NCI-H2171 treated with DMSO at 0.1 percent for 48 hours (cell line): ENCODE measurements around the gene WLS.
"Not testable (repeated sequence)": the region's sequence is repeated elsewhere in the genome, so short reads cannot be mapped to it uniquely, and the experiment has no call there.

Source experiments
- DNase-seq: peaks from one replicate; lab custom pipeline; 2025; lab: John Stamatoyannopoulos, UW

The WLS gene

DNA sequence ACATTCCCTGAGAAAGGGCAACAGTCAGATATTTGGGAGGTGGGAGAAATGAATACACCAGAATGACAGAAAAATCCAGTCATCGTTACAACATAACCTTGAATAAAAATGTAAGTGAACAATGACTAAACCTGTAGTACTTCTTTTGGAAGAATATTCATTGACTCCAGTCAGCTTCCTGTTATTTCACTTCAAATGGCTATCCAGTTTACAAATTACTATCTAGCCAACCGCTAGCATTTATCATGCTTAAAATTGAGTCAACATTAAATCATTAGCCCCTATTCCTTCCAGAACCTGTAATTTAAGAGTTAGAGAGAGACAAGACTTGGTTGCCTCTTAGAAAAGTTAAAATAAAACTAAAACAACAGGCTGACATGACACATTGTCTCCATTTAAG is 33.6 kb downstream of the WLS start:
- DNase-seq: no peak

DNA sequence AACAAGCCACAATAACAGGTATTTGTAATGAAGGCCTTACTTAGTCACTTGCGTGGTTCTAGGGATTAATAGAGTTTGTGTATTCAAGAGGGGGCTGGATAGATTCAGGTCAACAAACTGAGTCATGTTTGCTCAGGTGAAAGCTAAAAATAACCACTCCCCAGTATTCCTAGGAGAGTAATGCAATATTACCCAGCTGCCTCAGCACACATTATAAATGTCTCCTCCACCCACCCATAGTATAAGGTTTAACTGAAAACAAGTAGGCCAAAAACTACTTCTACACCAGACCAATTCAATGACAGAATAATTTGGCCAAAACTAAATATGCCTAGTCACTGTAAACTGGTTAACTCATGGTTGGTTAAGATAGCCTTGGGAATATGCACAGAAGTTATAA is 34.4 kb downstream of the WLS start:
- peak; percentile 49 for DNase-seq

DNA sequence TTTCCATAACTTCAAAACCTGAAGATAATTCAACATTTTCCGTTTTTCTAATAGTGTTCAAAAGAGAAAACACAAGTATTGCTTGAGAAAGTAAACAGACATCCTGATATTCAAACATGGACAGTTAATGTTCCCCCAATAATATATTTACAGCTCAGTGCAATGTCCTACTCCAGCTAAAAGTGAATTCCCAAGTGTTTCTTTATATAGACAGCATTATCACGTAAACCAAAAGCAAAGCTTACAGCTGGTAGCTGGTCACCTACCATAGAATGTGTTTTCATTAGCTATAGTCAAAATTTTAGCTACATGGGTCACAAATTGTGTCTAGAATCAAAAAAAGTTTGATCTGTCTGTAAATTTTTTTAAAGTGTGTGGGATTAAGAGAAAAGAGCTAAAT is 34.9 kb downstream of the WLS start:
- no peak for DNase-seq

DNA sequence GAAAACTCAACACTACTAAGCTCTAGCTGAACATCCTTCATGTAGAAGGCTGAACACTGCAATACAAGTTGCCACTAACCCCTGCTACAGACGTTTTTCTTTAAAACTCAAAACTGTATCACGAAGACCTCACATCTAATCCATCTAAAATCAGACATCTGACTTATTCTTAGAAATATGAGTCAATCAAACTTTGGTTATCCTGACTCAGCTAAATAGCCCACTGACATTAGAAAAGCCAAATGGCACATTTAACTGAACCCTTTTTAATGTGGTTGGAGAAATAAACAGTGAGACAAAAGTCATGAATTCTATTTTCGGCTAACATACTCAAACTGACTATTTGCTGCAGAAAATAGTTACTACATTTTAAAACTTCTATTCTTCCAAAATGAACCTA is 35.6 kb downstream of the WLS start:
- no peak for DNase-seq

DNA sequence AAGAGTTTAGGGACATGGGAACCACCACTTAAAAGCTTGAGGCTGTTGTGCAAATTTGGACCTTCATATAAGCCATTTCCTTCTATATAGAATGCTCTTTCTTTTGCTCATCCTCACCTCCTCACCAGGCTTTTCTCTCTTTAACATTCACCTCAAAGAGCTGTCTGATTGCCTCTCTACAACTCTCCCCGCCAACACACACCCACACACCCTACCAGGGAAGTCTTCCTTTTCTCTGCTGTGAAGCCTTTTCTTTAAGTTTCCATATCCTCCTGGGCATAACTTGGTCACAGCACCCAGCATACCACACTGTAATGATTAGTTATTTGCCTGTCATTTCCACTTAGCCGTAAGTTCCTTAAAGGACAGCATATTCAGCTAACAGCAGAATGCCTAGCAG is 40.6 kb downstream of the WLS start:
- no peak for DNase-seq

DNA sequence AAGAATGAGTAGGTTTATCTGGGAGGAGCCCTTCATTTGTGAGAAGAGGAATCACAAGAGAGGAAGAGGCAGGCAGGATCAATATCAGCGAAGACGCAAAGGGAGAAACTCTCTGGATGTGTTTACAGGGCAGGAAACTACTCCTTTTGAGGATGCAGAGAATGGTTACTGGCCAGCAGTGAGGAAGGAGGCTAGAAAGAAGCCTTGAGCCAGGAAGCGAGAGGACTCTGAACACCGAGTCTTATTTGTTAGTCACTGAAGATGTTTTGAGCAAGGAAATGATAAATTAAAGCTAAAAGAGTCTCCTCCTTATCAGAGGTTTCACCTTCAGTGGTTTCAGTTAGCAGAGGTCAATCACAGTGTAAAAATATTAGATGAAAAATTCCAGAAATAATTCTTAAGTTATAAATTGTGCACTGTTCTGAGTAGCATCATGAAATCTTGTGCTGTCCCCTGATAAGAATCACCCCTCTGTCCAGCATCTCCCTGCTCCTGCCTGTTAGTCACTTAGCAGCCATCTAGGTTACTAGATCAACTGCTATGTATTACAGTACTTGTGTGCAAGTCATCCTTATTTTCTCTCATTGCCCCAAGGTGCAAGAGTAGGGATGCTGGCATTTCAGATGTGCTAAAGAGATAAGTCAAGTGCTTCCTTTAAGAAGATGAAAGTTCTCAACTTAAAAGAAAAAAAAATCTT is 43.5 kb downstream of the WLS start:
- DNase-seq: no peak

DNA sequence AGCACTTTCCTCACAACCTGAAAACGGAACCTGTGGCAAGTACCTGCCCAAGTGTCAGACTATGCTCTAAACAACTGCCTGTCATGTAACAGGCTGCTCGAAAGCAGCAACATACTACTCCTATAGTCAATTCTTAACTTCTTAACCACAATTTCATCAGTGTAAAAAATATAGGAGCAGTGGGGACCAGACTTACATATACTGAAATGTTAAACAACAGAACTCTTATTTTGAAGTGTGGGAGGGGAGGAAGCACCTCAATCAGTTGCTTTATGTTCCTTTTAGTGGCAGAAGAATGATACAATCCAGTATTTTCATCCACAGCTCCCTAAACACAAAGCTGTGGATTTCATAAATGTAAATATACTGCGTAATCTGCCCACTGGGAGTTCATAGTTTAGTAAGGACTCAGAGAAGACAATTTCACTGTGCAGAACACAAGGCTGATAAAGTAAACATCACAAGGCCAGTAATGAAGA is 44.2 kb downstream of the WLS start:
- no peak for DNase-seq

DNA sequence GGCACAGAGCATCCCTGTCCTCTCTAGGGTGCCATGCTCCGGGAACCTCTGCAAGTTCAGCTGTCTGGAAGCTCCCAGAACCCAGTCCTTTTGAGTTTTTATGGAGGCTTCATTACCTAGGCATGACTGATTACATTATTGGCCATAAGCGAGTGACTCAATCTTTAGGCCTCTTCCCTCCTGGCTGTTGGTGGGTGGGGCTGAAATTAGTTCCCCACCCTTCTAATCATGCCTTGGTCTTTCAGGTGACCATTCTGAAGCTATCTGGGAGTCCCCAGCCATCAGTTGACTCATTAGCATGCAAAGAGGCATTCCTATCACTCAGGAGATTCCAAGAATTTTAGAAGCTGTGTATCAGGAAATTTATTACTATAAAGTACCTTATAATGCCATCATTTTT is 46.6 kb downstream of the WLS start:
- DNase-seq: no peak

DNA sequence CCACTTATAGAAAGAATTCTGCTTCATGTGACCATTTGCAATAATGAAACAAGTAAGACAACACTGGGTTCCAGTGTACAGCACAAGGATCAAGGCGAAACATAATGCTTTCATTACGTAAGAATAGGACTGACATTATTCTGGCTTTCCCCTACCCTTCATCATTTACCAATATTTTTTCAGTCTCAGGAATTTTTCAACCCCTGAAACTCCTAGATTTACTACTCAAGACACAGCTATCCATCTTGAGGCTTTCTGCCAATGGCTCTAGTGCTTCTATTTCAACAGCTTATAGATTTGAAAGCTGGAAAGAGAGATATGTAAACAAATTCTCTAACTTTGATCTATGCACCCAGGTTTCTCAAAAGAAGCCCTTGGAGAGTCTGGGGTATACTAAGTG is 48.4 kb downstream of the WLS start:
- no peak for DNase-seq

DNA sequence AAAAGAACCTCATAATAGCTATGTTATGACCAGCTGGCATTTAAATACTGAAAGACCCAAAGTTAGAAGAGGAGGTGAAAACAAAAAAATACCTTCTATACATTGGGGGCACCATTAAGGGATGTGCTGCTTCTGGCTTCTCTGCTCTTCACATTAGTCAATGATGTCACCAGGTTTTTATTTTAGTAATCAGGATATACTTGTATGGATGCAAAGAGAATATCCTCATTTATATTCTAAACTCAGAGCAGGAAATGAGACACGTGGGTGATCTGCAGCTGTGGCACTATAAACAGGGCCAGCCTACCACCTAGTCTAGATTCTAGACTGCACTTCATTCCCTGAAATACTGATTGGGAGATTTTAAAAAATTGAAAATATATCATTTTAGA is 51.2 kb downstream of the WLS start:
- DNase-seq: no peak

DNA sequence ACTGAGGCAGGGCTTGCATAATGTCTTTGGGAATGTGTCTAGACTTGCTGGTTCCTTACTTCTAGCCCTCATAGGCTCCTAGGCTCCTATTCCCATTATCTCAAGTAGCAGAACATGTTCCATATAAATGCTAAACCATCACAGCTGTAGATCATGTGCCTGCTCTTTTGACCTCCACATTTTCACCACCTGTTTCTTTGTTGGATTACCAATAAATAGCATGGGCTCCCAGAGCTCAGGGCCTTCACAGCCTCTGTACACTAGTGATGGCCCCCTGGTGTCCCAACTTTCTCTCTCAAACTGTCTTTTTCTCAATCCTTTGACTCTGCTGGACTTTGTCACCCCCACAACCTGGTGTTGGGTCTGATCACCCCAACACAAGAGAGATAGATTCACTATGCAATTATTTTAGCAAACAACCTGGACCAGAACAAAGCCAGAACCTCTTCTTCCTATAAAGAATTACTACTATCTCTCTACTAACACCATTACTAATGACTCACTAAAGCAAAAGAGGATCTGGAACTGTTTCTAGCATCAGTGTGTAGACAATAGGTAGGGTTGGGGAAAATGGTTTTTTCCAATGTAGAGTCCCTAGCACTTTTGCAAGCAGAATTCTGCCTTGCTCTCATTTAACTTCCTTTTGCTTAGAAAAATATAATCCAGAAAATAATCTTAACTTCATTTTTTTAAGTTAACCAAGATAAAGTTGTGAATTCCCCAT is 51.7 kb downstream of the WLS start:
- no peak for DNase-seq

DNA sequence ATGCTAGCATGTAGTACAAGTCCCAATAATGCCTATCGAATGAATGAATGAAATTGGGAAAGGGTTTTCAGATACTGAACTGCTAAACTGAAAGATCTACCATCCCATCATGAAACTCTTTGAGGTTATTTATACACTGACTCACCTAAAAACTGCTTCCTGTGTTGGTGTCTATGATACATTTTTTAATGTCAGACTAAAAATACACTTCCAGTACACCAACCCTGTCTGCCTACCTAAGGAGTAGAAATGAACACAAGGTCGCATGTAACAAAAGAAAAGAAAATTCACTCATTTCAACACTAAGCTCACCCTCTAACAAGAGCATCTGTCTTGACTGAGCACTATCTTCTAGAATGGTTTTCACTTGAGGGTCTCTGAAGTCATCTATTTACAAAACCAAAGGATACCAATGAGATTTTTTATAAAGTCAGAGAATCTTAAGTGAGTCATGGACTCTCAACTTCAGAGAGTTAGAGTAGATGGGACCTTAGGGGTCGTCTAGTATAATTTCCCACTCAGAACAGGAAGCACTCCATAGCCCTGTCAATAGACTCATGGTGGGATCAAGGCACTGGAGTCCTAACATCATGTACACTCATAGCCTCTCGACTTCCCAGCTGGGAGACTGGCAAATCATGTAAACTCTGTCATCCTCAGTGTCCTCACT is 53.4 kb downstream of the WLS start:
- no peak for DNase-seq

DNA sequence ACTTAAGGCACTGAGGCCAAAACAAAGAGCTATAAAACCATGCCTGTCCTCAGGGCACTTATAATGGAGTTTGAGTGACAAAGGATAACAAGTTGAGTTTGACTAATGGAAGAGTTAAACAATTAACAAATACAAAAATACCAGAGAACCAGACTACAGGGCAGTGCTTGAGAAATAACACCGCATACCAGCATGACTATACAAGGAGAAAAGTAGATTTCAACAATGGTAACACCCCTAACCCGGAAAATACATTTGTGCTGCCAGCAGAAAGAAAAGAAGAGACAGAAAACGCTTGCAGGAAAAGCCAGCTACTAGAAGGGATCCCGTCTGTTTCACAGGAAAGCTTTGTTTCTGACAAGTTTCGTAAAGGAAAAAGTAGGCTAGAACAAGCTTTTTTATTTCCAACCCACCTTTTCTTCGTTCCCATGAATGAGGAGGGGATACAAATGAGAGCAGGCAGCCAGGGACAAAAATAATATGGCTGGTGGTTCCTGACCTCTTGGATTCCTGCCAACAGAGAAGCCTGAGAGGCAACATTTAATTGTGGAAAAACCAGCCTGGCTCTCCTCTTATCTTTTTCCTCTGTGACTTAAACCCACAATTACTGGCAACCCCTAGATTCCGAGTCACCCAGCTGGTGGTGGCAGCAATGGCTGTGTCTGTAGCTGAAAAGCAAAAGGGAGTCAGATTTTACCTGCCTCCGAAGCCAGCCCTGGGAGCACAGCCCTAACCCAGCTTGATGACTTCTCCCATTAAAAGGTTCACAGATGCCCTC is 56.5 kb downstream of the WLS start:
- peak; percentile 67 for DNase-seq

DNA sequence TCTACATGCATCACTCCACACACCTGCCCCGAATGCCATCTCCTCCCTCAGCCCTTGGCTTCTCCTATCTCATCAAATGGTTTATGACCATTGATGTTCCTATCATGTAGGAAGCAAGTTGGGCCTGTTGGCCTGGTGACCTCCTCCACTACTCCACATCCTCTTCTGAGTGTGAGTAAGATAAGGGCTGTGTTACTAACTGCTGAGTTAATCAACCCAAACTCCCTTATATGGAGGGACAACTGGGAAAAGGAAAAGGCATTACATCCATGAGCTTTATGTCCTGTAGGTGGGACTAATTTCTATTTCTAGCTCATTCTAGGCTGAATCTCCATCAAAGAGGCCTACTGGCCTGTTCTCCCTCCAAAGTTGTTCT is 57.6 kb downstream of the WLS start:
- no peak for DNase-seq

DNA sequence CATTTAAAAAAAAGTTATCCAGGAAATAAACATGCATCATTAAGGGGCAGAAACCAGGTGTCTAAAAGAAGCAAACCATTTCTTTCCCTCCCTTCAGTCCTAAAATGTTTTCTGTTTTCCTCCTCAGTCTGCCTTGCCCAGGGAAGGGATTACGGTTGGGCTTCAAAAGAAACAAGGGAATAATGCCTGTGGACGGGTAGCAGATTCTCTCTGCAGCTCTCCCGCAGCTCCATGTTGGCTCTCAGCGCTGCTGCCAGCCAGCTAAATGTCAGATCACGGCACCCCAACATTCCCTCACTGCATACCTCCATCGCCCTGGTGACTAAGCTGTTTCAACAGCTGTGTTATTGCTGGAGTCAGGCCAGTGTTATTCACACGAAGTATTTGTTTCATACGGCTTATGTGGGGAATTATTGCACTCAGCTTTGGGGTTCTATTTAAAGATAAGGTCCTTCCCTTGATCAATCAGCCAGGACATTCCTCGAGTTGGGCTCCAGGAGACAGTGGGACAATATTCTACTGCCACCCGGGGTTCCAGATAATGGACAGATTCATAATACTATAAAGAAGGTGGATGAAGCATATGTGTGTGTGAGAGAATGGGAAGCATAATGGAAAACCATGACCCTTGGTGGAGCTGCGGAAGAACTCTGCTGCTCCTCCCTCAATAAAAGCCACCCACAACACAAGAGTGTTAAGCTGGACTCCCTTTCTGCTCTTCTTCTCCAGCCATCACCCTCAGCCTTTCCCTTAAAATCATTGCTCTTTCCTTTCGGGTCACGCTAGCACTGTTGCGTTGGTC is 58.2 kb downstream of the WLS start:
- peak; percentile 60 for DNase-seq

DNA sequence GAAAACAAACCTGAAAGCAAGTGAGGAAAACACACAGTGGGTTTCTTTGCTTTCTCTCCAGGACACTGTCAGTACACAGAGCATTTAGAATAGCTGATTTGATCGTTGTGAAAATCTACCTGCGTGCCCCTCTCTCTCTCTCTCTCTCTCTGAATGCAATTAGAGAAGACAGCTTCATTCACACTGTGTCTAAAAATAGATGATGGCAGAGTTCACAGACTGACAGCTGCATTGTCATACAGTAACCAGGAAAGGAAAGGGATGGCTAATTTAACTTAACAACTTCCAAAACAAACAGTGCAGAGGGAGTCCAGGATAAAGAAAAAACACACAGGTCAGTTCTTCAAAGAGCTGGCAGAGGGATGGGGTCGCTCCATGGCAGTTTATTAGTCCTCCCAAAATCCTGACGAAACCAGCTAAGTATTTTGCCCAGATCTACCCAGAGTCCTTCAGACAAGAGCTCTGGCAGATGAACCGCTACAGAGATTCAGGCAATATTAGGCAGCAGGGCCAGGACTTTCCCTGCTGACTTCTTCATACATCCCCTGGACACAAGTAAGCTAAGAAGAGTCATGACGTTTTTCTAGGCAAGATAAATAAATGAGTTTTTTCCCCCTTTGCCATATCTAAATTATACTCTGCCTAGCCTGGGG is 58.9 kb downstream of the WLS start:
- peak; percentile 41 for DNase-seq

DNA sequence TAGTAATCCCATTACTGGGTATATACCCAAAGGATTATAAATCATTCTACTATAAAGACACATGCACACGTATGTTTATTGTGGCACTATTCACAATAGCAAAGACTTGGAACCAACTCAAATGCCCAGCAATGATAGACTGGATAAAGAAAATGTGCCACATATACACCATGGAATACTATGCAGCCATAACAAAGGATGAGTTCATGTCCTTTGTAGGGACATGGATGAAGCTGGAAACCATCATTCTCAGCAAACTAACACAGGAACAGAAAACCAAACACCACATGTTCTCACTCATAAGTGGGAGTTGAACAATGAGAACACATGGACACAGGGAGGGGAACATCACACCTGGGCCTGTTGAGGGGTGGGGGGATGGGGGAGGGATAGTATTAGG is 60.5 kb downstream of the WLS start:
- DNase-seq: not testable (repeated sequence)

DNA sequence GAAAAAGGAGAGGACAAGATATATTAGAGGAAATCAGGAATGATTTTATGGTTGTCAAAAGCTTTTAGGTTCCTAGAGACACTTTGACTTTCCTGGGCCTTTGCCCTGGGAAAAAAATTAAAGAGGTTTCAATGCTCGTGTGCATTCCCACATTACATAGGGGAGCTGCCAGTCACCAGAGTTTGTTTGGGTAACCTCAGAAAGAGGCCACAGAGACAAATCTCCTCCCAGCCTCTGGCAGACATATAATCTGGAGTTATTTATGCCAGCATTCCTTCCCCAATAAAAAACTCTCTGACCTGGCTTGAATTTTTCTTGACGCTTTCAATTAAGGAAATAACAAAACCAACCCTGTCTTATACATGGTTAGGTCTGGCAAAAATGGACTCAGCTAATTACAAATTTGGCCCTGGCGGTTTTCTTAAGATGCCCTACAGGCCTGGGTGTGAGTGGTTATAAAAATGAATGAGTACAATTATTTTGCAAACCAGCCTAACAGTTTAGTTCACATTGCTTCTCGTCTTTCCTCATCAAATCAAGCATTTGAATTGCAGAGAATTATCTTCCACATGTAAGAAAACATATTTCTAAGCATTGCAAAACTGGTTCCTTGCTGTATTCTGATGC is 63.7 kb downstream of the WLS start:
- no peak for DNase-seq

DNA sequence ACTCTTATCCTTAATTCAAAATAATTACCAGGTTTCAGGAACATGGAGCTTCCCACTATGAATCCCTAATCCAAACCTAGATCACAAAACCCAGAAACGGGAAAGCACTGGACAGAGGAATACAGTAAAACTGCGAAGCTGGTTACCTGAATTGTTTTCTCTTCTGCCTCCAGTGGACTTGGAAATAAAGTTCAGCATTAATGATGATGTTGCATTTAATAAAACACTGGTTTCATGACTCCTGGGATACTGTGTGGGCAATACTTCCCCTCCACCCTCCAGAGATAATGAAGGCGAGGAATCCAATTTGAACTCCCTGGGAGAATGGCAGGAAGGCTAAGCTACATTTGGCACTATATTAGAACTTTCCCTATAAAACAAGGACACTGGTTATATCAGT is 65.1 kb downstream of the WLS start:
- no peak for DNase-seq

DNA sequence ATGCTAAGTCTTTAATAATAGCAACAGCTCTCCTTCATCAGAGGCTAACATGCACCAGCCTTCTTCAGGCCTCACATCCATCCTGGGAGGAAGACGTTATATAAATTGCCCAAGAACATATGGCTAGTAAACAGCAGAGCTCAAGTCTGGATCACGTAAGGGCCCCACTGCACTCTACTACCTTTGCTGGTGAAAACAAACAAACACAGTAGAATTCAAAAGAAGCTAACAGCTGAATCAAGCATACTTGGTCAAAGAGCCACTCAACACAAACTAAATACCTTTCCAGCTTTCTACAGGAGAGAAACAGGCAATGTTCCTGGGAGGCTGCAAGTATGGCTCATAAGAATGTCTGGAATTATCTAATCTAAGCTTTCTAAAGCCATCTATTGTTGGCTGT is 66.0 kb downstream of the WLS start:
- DNase-seq: peak; percentile 10

DNA sequence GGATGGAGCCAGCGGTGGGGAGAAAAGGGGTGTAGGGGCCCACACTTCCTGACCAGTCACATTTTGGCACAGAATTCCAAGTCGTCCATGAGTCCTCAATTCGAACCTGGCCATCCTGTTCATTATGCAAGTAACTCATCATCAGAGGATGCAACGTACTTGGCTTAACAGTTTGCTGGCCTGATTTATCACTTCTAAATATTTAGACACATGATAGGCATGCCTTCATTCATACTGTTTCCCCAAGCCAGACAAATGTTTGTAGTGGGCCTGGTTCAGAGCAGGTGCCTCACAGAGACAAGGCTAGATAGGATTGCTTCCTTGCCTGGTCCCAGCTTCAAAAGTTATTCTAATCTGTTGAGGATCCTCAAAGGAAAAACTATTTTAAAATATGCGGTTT is 66.7 kb downstream of the WLS start:
- no peak for DNase-seq
